Dermis blood vessel endothelial cell (primary cell): Measurements from ENCODE around the gene MTARC1. TPM values are rescaled to one million over a fixed set of nuclear protein-coding genes. Genes with fewer than 3 reads are reported as not detected.
A peak's percentile ranks its signal among the peaks of the same experiment; 100 is the strongest.

Experiments used
- DNase-seq: peaks from one replicate; pipeline ENCODE4 v3.0.0; 2010
- total RNA-seq: library from RNA; depleted of rRNA; stranded (reverse); fragments of >200 nt; gene quantifications from 2 replicates; pipeline ENCODE4 v1.2.3, GENCODE V29; 2014

Gene MTARC1
- total RNA-seq, 1 donor from 2014 or later: 1.9 TPM

DNA sequence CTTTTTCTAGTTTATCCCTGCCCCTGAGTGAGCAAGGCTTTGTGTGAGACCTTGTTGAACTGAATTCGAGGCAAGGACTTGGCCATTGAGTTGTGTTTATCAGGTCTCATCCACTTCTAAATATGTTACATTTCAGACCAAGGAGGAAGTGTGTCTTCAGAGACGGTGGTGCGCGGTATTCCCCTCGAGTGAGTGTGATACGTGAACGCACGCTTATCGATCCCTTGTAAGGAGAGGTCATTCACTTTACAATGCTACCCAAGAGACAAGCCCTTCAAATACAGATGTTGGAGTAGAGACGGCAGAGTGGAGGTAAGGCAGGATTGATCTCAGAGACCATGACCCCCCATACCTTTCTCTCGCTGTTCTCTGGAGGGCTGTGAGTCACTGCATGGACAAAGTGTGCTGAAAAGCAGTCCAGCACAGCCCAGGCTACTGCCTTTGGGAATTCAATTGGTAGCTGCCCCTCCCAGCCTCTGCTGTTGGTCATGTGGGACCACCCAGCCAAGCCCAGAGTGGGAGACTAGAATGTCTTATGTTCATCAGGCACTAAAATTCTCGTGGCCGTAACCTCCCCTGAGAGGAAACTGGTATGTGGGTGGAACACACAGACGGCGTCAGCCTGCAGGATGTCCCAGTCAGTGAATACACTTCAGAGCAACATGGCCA, 16.3 kb upstream of the MTARC1 start:
- no peak for DNase-seq

DNA sequence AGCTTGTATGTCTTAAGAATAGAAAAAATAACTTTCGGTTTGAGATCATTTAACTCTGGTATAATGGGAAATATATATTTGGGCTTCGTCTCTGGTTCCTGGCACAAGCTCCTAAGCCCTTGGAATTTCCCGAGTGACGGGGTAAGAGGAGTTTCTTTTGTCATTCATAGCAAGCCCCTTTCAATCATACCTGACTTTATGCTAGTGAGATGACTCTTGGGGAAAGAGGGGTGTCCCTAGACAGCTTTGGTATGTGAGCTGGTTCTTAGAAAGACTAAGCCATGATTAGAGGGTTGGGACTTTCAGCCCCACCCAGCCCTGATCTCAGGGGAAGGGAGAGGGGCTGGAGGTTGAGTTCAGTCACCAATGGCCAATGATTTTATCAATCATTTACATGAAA, 13.9 kb upstream of the MTARC1 start:
- no peak for DNase-seq

DNA sequence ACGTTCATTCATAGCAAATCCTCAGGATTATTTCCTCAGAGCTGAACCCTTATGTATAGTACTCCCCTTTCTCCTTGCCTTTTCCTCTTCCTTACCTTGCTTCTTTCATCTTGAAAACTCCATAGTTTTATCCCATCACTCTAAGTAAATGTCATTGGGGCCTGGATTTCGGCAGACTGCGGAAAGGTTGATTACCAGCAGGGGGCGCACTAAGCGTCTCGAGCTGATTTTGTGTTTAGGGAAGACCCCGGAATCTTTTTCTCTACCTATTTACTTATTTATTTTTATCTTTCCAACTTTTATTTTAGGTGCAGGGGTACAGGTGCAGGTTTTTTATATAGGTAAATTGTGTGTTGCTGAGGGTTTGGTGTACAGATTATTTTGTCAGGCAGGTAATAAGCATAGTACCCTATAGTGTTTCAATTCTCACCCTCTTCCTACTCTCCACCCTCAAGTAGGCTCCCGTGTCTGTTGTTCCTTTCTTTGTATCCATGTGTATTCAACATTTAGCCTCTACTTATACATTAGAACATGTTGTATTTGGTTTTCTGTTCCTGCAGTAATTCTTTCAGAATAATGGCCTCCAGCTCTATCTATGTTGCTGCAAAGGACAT, 11.4 kb upstream of the MTARC1 start:
- DNase-seq: peak; percentile 73

DNA sequence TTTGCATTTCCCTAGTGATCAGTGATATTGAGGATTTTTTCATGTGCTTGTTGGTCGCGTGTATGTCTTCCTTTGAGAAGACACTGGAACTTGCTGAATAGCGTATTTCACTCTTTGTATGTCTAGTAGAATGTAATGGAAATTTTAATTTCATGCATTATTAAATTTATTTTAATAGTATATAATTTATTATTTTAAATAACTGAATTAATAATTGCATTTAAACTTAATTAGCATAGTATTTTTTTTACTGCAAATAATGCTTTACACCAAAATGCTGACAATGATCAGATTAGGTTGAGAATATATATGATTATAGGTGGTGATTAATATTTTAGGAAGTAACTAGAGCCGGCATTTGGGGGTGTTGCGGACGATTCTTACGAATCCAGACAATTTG, 10.5 kb upstream of the MTARC1 start:
- DNase-seq: no peak

DNA sequence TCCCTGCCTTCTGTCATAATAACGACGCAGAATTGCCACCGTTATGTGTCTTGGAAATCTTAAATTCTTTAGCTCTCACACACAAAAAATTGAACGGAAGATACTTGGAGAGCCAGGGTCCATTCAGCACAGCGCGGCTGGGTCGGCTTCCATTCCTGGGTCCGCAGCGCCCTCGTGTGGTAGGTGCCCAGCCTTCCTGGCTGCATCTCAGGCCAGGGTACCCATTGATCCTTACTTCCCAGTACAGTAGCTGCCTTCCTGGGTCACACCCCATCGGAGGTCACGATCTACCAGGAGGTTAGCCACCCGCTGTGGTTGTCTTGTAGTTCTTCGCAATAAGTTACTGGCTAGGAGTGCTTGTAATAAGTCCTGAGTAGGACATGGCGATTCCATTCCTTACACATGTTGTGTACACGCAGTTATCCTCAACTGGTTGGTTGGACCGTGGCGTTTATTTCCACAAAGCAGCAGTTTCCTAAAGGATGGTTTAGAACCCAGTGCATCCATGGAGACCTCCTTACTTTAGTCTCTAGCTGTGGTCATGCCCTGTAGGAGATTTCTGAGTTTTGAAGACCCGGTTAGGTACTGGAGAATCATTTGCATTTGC, 9.9 kb upstream of the MTARC1 start:
- peak; percentile 87 for DNase-seq

DNA sequence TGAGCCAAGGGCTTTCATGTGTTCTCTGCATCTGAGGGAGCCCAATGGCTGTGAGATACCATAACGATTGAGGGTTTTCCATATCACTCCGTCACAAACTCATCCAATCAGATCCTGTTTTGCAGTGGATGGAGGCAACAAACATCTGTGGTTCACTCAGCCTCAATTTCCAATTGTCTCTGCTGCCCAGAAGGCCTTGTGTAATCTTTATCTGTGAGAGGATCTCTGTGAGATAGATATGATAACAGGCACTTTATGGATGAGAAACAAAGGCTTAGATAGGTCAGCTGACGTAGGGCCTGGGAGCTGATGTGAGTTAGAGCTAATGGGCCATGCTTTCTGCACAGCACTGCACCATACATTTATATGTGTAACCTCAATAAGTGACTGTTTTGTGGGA, 3.3 kb upstream of the MTARC1 start:
- DNase-seq: no peak

DNA sequence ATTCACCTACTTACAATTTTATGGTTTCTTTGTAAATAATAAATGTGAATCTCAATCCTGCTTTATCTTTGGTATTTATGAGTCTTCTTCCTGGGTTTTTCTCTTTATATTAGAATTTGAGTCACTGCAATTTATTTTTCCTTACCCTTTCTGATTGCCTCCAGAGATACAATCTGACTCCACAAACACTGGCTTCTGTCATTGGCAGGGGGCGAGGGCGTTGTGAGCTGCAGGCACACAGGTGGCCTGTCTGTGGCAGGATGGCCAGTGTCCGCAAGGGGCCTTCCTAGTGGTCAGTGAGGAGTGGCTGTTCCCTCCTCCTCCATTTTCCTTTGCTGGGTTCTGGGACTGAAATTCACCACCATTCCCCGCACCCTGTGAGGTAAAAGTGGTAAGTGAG, 2.0 kb upstream of the MTARC1 start:
- no peak for DNase-seq

DNA sequence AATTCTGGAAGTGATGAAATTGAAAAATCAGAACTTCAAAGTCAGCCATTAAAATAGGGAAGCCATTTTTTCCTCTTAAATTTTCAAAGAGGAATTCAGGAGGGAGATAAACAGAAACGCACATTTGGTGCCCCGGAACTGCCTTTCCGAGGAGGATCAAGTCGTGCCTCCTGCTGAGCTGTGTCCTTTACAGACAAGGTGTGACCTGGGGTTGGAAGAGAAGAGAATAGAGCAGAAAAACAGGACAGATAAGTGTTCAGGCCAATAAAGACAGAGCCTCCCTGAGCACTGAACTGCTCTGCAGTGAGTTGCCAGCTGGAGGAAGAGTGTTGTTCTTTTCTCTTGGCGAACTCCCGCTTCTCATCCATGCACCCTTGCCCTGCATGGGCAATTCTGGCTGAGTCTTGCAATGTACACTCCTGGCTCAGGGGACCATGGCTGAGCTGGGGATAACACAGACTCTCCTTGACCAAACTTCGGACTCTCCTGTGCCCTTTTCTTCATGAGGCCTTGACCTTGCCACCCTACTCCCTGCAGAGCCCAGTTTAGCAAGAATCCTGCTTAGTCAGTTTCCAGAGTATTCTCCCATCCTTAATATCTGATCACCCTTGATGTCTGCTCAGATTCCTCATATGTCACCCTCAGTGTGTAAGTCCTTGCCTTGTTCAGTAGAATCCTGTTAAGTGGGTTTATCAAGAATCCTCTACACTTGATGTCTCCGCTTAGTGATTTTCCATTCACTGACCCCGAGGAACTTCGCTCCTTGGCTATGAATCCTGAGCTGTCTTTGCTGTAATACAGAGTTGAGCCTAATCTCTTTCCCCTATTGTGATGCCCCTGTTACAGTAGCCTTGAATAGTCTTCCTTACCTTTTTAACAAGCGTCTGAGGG, 1.3 kb upstream of the MTARC1 start:
- no peak for DNase-seq

DNA sequence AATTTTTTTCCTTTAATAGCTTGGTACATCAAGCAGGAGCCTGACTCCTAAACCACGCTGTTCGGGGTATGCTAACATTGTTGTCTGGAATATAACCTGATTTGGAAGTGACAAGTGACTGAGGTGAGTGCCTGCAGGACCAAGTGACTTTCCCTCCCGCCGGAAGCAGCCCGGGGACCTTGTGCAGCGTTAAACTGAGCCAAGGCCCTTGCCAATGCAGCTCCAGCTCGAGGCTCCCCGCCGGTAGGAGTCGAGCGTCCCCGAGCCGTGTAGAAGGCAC, 716 bp upstream of the MTARC1 start:
- peak; percentile 14 for DNase-seq

DNA sequence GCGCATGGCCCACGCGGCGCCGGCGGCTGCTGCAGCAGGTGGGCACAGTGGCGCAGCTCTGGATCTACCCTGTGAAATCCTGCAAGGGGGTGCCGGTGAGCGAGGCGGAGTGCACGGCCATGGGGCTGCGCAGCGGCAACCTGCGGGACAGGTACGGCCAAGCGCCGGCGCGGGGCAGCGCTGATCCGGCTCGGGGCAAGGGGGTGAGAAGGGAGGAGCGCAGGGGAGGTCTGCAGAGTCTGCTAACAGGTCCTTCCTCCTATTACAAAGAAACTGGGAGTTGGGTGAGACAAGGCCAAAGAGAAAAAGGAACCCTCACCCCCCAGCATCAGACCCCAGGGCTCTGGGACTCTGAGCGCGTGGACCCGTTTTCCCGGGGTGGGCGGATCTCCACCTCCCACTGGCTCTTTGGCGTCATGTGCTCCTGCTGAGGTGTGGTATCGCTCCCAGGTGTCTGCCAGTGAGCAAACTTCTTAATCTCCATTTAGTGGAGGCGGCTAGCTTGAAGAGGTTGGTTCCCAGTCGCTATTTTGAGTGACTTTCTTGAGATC, 431 bp downstream of the MTARC1 start:
- no peak for DNase-seq

DNA sequence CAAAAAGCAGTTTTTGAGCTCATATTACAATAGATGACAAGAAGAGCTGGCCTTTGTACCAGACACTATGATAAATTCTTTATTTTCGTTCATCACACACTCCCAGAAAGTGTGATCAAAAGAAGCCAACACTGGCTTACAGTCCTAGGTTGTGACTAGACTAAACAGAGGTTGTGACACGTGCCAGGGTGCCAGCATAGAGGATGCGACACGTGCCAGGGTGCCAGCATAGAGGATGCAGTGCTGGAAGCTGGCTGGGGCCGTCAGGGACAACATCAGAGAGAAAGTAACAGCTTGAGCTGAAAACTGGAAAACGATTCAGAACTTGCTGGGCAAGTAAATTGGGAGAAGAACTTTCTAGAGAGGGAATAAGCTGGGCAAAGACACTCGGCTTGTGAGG, 2.2 kb downstream of the MTARC1 start:
- no peak for DNase-seq

DNA sequence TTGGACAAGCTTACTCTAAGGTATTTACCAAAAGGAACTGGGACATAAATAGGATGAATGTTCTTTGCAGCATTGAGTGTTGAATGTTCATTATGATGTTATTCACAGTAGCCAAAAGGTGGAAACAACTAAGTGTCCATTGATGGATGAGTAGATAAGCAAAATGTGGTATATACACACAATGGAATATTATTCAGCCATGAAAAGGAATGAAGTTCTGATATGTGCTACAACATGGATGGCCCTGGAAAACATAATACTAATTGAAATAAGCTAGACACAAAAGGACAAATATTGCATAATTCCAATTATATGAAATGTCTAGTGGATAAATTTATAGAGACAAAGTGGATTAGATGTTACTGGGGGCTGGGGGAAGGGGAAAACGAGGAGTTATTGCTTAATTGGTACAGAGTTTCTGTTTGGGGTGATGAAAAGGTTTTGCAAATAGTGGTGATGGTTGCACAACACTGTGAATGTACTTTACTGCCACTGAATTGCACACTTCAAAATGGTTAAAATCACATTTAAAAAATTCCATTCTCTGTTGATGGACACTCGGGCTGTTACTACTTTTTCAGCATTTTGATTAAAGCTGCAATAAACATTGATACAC, 2.9 kb downstream of the MTARC1 start:
- no peak for DNase-seq

DNA sequence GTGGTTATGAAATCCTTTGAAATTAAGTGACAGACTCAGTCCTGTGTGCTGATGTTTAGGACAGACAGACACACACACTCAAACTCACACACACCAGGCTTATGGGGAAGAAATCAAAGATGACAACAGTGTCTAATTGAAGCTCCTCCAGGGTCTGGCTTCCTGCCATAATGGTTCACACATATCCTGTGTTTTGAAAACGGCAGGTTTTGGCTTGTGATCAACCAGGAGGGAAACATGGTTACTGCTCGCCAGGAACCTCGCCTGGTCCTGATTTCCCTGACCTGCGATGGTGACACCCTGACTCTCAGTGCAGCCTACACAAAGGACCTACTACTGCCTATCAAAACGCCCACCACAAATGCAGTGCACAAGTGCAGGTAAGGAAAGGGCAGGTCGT, 4.6 kb downstream of the MTARC1 start:
- DNase-seq: peak; percentile 60

DNA sequence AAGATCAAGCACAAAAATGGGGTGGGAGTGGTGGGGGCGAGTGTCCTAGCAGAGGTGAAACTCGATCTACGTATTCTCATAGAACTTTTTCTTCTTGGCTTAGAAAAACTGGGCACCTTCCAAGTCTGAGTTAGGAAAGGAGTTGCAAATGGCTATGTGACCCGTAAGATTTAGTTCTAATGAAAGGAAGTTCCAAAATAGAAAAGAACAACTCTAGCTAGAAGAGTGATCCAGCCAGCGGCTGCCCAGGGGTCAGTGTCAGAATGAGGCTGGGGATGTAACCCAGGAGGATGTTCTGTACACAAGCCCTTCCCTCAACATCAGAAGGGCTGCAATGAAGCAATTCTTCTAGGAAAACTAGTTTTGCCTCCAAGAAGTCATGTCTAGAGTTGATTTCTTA, 5.2 kb downstream of the MTARC1 start:
- DNase-seq: no peak

DNA sequence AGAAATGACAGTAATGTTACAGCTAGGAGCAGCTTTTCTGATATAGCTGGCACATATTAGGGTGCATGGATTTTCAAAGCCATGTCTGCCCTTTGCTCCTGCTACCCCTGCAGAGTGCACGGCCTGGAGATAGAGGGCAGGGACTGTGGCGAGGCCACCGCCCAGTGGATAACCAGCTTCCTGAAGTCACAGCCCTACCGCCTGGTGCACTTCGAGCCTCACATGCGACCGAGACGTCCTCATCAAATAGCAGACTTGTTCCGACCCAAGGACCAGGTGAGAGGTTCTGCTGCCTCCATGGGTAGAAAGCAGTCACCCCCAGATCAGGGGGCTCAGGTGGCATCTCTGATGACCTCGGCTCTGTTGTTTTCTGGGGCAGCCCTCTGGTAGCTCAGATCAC, 9.8 kb downstream of the MTARC1 start:
- no peak for DNase-seq

DNA sequence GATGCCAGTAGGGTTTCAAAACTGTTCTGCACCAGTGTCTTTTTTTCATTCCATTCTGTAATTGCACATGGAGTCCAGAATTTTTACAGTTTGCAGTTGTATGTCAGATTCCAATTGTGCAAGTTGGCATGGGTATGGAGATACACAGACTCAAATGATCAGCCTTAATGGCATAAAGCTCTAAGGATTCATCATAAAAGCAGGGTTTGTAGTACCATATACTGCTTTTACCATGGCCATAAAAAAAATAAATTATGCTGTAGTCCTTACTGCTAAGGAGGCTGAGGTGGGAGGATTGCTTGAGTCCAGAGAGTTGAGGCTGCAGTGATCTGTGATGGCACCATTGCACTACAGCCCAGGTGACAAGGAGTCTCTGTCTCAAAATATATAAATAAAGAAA, 10.3 kb downstream of the MTARC1 start:
- DNase-seq: no peak

DNA sequence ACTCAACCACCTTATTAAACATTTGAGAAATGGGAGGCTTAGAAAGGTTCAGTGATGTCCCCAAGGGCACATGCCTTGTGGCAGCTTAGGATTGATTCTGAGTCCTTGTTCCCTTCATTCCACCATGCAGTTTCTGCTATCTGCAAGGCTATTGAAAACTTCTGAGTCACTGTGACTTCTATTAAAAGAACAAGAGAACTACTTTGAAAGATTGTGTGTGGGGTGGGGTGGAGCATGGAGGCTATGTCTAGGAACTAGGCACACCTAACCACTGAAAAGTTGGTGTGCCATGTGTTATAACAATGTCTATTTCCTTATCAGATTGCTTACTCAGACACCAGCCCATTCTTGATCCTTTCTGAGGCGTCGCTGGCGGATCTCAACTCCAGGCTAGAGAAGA, 10.8 kb downstream of the MTARC1 start:
- no peak for DNase-seq

DNA sequence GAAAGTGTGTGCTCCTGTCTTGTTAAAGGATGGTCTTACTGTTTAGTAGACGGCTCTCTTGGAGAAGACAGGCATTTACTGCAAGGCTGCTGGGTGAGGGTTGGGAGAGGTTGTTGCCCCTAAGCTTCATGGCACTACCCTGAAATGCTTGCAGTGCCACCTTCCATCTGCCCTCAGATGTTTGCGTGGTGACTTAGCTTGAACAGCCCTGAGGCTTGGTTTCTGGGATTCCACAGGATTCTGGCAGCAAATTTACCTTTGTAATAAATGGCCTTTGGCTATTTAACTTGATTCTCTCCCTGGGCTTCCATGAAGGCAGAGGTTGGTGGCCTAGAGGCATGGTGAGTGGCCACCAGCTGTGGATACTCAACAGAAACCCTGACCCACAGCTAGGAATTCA, 11.6 kb downstream of the MTARC1 start:
- DNase-seq: no peak

DNA sequence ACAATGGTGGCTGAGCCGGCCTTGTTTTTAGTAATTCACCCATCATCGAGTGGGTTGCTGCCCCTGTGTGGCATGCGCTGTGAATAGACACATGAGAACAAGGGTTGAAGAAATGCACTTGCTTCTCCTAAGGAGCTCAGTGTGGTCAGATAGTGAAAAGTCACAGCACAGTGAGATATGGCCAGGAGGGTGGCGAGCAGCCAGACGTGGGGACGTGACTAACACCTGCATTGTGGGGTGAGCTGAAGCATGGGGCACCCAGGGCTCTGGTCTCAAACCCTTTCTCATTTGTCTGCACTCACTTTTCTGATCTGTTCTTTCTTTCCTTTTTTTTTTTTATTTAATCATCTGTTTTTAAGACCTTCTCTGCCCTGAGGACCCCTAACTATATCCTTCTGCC, 13.5 kb downstream of the MTARC1 start:
- no peak for DNase-seq

DNA sequence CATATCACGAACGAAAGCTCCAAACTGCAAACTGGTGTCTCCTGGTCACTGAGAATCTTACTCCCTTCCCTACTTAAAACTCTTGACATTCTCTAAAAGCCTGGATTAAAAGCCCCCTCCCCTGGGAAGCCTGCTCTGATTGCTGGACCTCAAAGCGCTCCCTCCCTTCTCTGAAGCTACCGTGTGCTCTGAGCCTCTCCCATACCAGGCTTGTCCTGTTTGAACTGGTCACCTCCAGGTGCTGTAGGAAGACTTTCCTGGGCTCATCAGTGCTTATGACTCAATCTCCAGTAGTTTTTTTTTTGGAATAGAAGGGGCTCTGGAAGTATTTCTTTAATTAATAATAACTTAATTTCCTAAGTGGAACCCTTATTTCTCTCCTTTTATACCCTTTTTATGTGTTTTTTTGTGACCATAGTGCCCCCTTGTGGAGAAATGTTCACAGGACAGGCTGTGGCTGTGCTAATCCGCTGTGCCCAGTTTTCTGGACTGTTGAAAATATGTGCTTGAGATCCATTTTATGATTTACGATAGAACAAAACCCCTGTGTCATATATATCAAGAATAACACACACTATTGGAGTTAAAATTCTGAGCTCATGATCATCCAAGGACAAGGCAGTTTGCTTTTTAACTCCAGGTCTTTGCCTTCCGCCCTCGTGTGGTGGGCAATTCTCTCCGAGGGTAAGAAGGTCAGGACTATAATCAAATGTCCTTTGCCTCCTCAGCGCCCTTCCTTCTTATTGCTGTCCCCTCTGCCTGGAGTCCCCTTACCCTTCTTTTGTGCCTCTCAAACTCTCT, 16.9 kb downstream of the MTARC1 start:
- DNase-seq: peak; percentile 75

DNA sequence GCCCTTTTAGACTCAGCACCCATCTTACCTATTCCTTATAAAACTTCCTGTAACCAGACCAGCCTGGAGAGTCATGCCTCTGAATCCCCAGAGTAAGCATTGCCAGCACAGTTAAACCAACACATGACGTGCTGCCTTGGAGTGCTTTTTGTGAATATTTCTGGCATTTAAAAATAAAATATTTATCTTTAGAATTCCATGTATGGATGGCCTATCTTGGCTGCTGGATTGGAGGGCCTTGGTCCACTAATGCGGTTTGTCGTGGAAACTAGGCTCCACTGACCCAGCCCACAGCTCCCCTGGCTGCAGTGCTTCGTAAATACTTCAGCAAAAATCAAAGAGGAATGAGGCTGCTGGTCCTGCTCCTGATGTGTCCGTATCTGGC, 17.5 kb downstream of the MTARC1 start:
- DNase-seq: no peak

DNA sequence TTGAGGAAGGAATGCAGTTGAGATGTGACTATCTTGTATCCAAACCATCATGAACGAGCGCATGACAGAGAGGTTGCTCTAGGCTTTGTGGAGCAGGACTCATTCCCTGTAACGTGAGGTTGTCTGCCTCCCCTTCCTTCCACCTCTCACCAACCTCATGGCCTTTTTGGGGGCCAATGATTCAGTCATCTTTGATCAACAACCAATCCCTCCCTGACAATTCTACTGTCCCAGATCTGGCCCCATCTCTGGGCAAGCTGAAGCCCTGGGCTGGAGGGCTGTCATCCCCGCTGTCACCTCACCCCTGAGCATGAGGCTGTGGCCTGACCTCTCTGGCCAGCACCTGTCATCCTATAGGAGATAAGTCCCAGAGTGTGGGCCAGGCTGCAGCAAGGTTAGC, 19.7 kb downstream of the MTARC1 start:
- no peak for DNase-seq
